Parietal lobe (tissue), 2 donors: ENCODE measurements around the gene SPDYE8. TPM values are rescaled to one million over a fixed set of nuclear protein-coding genes. Genes with fewer than 3 reads are reported as not detected.

Experiments
- small RNA-seq: library from RNA; depleted of rRNA; stranded (forward); fragments of <200 nt; gene quantifications from one replicate; pipeline ENCODE3, GENCODE V24; 2014; ENCODE audit warnings: low replicate concordance
- total RNA-seq: library from RNA; depleted of rRNA; stranded (reverse); fragments of >200 nt; gene quantifications from one replicate; pipeline ENCODE4 v1.2.3, GENCODE V29; 2014

SPDYE8 gene
- total RNA-seq, result not detected

GRCh38 chr7:73029666-73030065 is at the start of gene SPDYE8:
Gene SPDYE8, minus strand, starts transcription at chr7:73029766. Its CDS starts 1,800 bp downstream, at chr7:73027966.

GRCh38 chr7:73057811-73058210 is 28.2 kb upstream of the SPDYE8 start, which contains the start of gene SPDYE11:
Gene SPDYE11, minus strand, starts transcription at chr7:73057911. Its CDS starts 1,800 bp downstream, at chr7:73056111.

Small RNA genes lying within 50 kb of the gene (small RNA-seq; reads per million reads assigned to genes)
- gene RF00019, result not detected

Other genes with a start within 250 kb of the SPDYE8 start
- 5.3 TPM for gene TYW1B, start 201.6 kb downstream of the SPDYE8 start, total RNA-seq
- 10.6 TPM for gene POM121, start 104.7 kb downstream of the SPDYE8 start, total RNA-seq
- gene TRIM74, start 60.3 kb downstream of the SPDYE8 start, total RNA-seq, result not detected
- gene SPDYE11, start 28.1 kb upstream of the SPDYE8 start, total RNA-seq, result not detected
- gene SPDYE9, start 56.3 kb upstream of the SPDYE8 start, total RNA-seq, result not detected